Cardiac muscle cell (in vitro differentiated cells and primary cell): ENCODE results near the gene PNLIPRP1. TPM values are rescaled to one million over a fixed set of nuclear protein-coding genes. Genes with fewer than 3 reads are reported as not detected.

Experiments used
- DNase-seq, 2 donors: peaks; one replicate each; pipeline versions ENCODE4 v3.0.0 to v3.0.0-alpha.2; 2010 to 2017; ENCODE audit warnings: low read depth in 1 of 2, low spot score in 1 of 2
- H3K27ac ChIP-seq: fragments of 200-600 bp; sonication (generic); 2 replicates; pipeline ENCODE4 v1.5.1; 2016
- H3K27me3 ChIP-seq: fragments of 200-600 bp; sonication (generic); 2 replicates; pipeline ENCODE4 v1.6.0; 2016; ENCODE audit warnings: control low read depth
- H3K36me3 ChIP-seq: fragments of 200-600 bp; sonication (generic); 2 replicates; pipeline ENCODE4 v1.5.1; 2016; ENCODE audit warnings: control low read depth
- H3K4me1 ChIP-seq: fragments of 200-600 bp; sonication (generic); 2 replicates; pipeline ENCODE4 v1.8.1; 2017; ENCODE audit warnings: low read depth, mild to moderate bottlenecking, mixed run types
- H3K4me3 ChIP-seq: fragments of 200-600 bp; sonication (generic); 2 replicates; pipeline ENCODE4 v1.5.1; 2016; ENCODE audit warnings: mild to moderate bottlenecking
- H3K9me3 ChIP-seq: fragments of 200-600 bp; sonication (generic); 2 replicates; pipeline ENCODE4 v1.5.1; 2017; ENCODE audit warnings: low read depth, mild to moderate bottlenecking, control low read depth
- polyA plus RNA-seq: library from polyadenylated mRNA; unstranded; fragments of >200 nt; fragmentation: Nextera tagmentation; extraction: Ambion mirVana; gene quantifications from 2 replicates; pipeline ENCODE4 v1.2.1, GENCODE V29; 2016
- total RNA-seq: library from RNA; depleted of rRNA; stranded (reverse); fragments of >200 nt; gene quantifications from 2 replicates; pipeline ENCODE4 v1.2.3, GENCODE V29; 2016
- TF ChIP-seq, protein P1 (sequence below): IDR thresholded peaks from 2 replicates; pipeline ENCODE4 v1.5.1; 2012; ENCODE audit warnings: low read depth, mild to moderate bottlenecking, low read length

PNLIPRP1 gene
- total and polyA plus RNA-seq, 2 experiments from 2014 or later = not detected

DNA sequence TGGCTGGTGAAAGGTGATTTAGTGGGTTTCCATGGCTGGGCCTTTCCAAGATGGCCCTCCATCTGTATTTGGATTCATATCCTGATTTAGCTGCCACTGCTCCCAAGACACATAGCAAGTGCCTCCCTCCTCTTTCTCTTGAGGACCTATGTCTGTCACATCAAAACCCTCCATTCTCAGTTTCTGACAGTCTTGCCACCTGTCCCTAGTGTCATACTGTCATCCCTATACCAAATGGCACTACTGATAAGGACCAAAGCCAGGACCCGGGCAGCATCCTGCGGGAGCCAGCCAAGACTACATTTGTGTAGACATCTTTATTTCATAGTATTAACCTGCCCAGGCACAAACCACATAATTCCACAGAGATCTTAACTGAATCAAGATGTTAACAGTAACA lies 64.8 kb downstream of the PNLIPRP1 start:
- H3K27me3 ChIP-seq = no peaks in the 10 kb centered on the region
- no peak overlapping the region for H3K27ac ChIP-seq
- no peak for DNase-seq
- no peak overlapping the region for H3K4me3 ChIP-seq
- H3K4me1 ChIP-seq = no peaks in the 10 kb centered on the region
- no peaks in the 10 kb centered on the region for H3K36me3 ChIP-seq
- H3K9me3 ChIP-seq = no peaks in the 10 kb centered on the region
- TF ChIP-seq, protein P1, sequence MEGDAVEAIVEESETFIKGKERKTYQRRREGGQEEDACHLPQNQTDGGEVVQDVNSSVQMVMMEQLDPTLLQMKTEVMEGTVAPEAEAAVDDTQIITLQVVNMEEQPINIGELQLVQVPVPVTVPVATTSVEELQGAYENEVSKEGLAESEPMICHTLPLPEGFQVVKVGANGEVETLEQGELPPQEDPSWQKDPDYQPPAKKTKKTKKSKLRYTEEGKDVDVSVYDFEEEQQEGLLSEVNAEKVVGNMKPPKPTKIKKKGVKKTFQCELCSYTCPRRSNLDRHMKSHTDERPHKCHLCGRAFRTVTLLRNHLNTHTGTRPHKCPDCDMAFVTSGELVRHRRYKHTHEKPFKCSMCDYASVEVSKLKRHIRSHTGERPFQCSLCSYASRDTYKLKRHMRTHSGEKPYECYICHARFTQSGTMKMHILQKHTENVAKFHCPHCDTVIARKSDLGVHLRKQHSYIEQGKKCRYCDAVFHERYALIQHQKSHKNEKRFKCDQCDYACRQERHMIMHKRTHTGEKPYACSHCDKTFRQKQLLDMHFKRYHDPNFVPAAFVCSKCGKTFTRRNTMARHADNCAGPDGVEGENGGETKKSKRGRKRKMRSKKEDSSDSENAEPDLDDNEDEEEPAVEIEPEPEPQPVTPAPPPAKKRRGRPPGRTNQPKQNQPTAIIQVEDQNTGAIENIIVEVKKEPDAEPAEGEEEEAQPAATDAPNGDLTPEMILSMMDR = no peak

GRCh38 chr10:116656044-116656443 lies 65.3 kb downstream of the PNLIPRP1 start:
- TF ChIP-seq, protein P1 = no peak

GRCh38 chr10:116657863-116658551 lies 67.2 kb downstream of the PNLIPRP1 start:
- H3K27ac ChIP-seq = no peak overlapping the region
- no peaks in the 10 kb centered on the region for H3K36me3 ChIP-seq
- H3K9me3 ChIP-seq = no peaks in the 10 kb centered on the region
- TF ChIP-seq, protein P1 = no peak
- no peak for DNase-seq
- no peaks in the 10 kb centered on the region for H3K4me1 ChIP-seq
- H3K27me3 ChIP-seq = no peaks in the 10 kb centered on the region
- H3K4me3 ChIP-seq = no peak overlapping the region

More at GRCh38 chr10:116656044-116656443, 65.3 kb downstream of the PNLIPRP1 start:
- Histone ChIP-seq H3K4me3 (no peak overlapping the region), H3K36me3 (no peaks in the 10 kb centered on the region), H3K27me3 (no peaks in the 10 kb centered on the region), H3K27ac (no peak overlapping the region), H3K9me3 (no peaks in the 10 kb centered on the region), H3K4me1 (no peaks in the 10 kb centered on the region)
- DNase-seq = no peak

Other genes starting within 250 kb of the PNLIPRP1 start
- not detected in 2 replicates for gene PNLIPRP3, start 163.1 kb upstream of the PNLIPRP1 start, total RNA-seq
- not detected in 2 replicates for gene PNLIPRP3, start 163.1 kb upstream of the PNLIPRP1 start, polyA plus RNA-seq
- not detected in 2 replicates for gene PNLIP, start 45.0 kb upstream of the PNLIPRP1 start, total RNA-seq
- gene PNLIP, start 45.0 kb upstream of the PNLIPRP1 start, polyA plus RNA-seq = not detected in 2 replicates
- gene PNLIPRP2, start 30.0 kb downstream of the PNLIPRP1 start, total RNA-seq = not detected in 2 replicates
- not detected in 2 replicates for gene PNLIPRP2, start 30.0 kb downstream of the PNLIPRP1 start, polyA plus RNA-seq
- 6.4 and 9.6 TPM in 2 replicates for gene HSPA12A, start 151.6 kb downstream of the PNLIPRP1 start, total RNA-seq
- 7.2 and 8.3 TPM in 2 replicates for gene HSPA12A, start 151.6 kb downstream of the PNLIPRP1 start, polyA plus RNA-seq